B cell (primary cell): ENCODE measurements around the gene HES5. TPM values are rescaled to one million over a fixed set of nuclear protein-coding genes. Genes with fewer than 3 reads are reported as not detected.
A peak's percentile ranks its signal among the peaks of the same experiment; 100 is the strongest.

Source experiments
- ATAC-seq: fragments of 200-7000 bp; cut with Tn5 transposase; one replicate; pipeline ENCODE4 v1.10.0; 2021; ENCODE audit warnings: low read depth, mild to moderate bottlenecking, moderate number of reproducible peaks, moderate library complexity
- CTCF ChIA-PET: fragments of 350-600 bp; sonication (Branson Sonifier 250); formaldehyde crosslinking; loops from one replicate; lab custom pipeline; 2021; ENCODE audit warnings: antibody characterized with exemption, inconsistent platforms; lab: Charles Lee
- POLR2A ChIA-PET: fragments of 350-600 bp; sonication (Branson Sonifier 250); formaldehyde crosslinking; loops from one replicate; lab custom pipeline; 2021; ENCODE audit warnings: antibody characterized with exemption; lab: Charles Lee
- DNase-seq: peaks from one replicate; pipeline ENCODE4 v3.0.0; 2013
- H2AFZ ChIP-seq: 2 replicates; pipeline ENCODE4 v1.6.1; 2012; ENCODE audit warnings: mild to moderate bottlenecking, low read depth, low read length; ENCODE audit not compliant: insufficient read depth, poor library complexity, severe bottlenecking
- H3K27ac ChIP-seq, 2 donors: 1 replicate in 1 of 2; 2 replicates in 1 of 2; pipeline ENCODE4 v1.5.1; 2012 to 2013; ENCODE audit warnings: low read length in 2 of 2, mild to moderate bottlenecking in 2 of 2, moderate library complexity in 1 of 2
- H3K27me3 ChIP-seq, 4 experiments: fragments of 200-600 bp in 1 of 4; sonication (generic) in 1 of 4; replicated peaks in 1 of 4; 1 replicate in 2 of 4; 2 replicates in 2 of 4; pipeline versions ENCODE4 v1.6.1 to v1.7.0; 2013 to 2016; ENCODE audit warnings: low read length in 3 of 4, mild to moderate bottlenecking in 2 of 4, mixed read lengths in 1 of 4, moderate library complexity in 1 of 4; ENCODE audit not compliant: insufficient read depth in 4 of 4, control insufficient read depth in 3 of 4; ENCODE audit errors: control extremely low read depth in 1 of 4
- H3K36me3 ChIP-seq, 2 experiments: replicated peaks in 1 of 2; 1 replicate in 1 of 2; 2 replicates in 1 of 2; pipeline versions ENCODE4 v1.6.1 to v1.7.1; 2013; ENCODE audit warnings: low read length in 1 of 2; ENCODE audit not compliant: insufficient read depth in 2 of 2, control insufficient read depth in 1 of 2; ENCODE audit errors: control extremely low read depth in 1 of 2, extremely low read depth in 1 of 2
- H3K4me1 ChIP-seq, 2 donors: fragments of 200-600 bp in 1 of 2; sonication (generic) in 1 of 2; 1 replicate in 1 of 2; 2 replicates in 1 of 2; pipeline versions ENCODE4 v1.5.1 to v1.6.1; 2013 to 2017; ENCODE audit warnings: low read length in 2 of 2; ENCODE audit not compliant: control insufficient read depth in 2 of 2, insufficient read depth in 2 of 2
- H3K4me2 ChIP-seq: replicated peaks from 2 replicates; pipeline ENCODE3; 2012; ENCODE audit warnings: mild to moderate bottlenecking, low read depth, low read length; ENCODE audit not compliant: poor library complexity, severe bottlenecking
- H3K4me3 ChIP-seq, 5 experiments: fragments of 200-600 bp in 1 of 5; sonication (generic) in 1 of 5; 1 replicate in 3 of 5; 2 replicates in 2 of 5; pipeline versions ENCODE4 v1.5.1 to v1.7.0; 2011 to 2016; ENCODE audit warnings: low read length in 4 of 5, mild to moderate bottlenecking in 4 of 5, low read depth in 2 of 5, control low read depth in 1 of 5, moderate library complexity in 1 of 5; ENCODE audit not compliant: insufficient read depth in 1 of 5; ENCODE audit errors: control extremely low read depth in 1 of 5, extremely low read depth in 1 of 5
- H3K79me2 ChIP-seq: fragments of 200-600 bp; sonication (generic); one replicate; pipeline ENCODE4 v1.6.0; 2016; ENCODE audit warnings: low read length; ENCODE audit not compliant: control insufficient read depth, insufficient read depth
- H3K9ac ChIP-seq: fragments of 200-600 bp; sonication (generic); 2 replicates; pipeline ENCODE4 v1.6.1; 2017; ENCODE audit warnings: mild to moderate bottlenecking, low read length, moderate library complexity
- H3K9me3 ChIP-seq, 3 donors: one replicate each; pipeline versions ENCODE4 v1.6.1 to v1.7.1; 2013; ENCODE audit warnings: low read length in 2 of 3; ENCODE audit not compliant: control insufficient read depth in 2 of 3, insufficient read depth in 1 of 3; ENCODE audit errors: control extremely low read depth in 1 of 3
- H4K20me1 ChIP-seq: 2 replicates; pipeline ENCODE4 v1.6.0; 2012; ENCODE audit warnings: mild to moderate bottlenecking, low read length; ENCODE audit not compliant: insufficient read depth, control insufficient read depth, poor library complexity, severe bottlenecking
- H3K27ac Mint-ChIP-seq: one replicate; pipeline ENCODE4 v1.8.0; 2021; ENCODE audit warnings: mixed read lengths
- H3K27me3 Mint-ChIP-seq: one replicate; pipeline ENCODE4 v1.8.0; 2021; ENCODE audit warnings: mixed read lengths
- H3K4me1 Mint-ChIP-seq: one replicate; pipeline ENCODE4 v1.8.0; 2021; ENCODE audit warnings: mixed read lengths
- H3K4me3 Mint-ChIP-seq: one replicate; pipeline ENCODE4 v1.8.0; 2021; ENCODE audit warnings: mixed read lengths
- H3K9me3 Mint-ChIP-seq: one replicate; pipeline ENCODE4 v1.8.0; 2022; ENCODE audit warnings: mixed read lengths; ENCODE audit not compliant: insufficient read depth
- CTCF ChIP-seq: fragments of 200-600 bp; IDR thresholded peaks from one replicate; pipeline ENCODE4 v1.8.0; 2022; ENCODE audit warnings: antibody characterized with exemption, mild to moderate bottlenecking
- EZH2 ChIP-seq: IDR thresholded peaks from 2 replicates; pipeline ENCODE4 v1.6.1; 2012; ENCODE audit warnings: borderline replicate concordance, low read depth, mild to moderate bottlenecking, moderate library complexity, low read length; ENCODE audit not compliant: insufficient read depth, poor library complexity, severe bottlenecking
- WGBS: methylation state at CpG from one replicate; pipeline ENCODE4 v1.1.5; 2013; ENCODE audit warnings: missing lambda C conversion rate; ENCODE audit not compliant: insufficient coverage; 5-methylcytosine and 5-hydroxymethylcytosine counted together
- intact Hi-C: fragments of 100-400 bp; cut with micrococcal nuclease; formaldehyde crosslinking; loops from one replicate; pipeline ENCODE4 v1.10.0; 2022
- polyA plus RNA-seq: library from polyadenylated mRNA; depleted of rRNA; stranded (reverse); fragments of >200 nt; gene quantifications from 2 replicates; pipeline ENCODE4 v1.2.3, GENCODE V29; 2012
- total RNA-seq, 2 donors: library from RNA; stranded (reverse); fragments of 120-200 nt in 1 of 2; gene quantifications; 1 replicate in 1 of 2; 2 replicates in 1 of 2; pipeline versions ENCODE4 v1.2.3 to v1.2.4, GENCODE V29; 2013 to 2022

HES5 gene
- total and polyA plus RNA-seq, 2 donors (not counting 1 experiment from before 2014, with no cell fraction given): not detected

GRCh38 chr1:2523191-2523890 lies 6.7 kb downstream of the HES5 start:
- H3K9me3 Mint-ChIP-seq: no peaks in the 10 kb centered on the region
- WGBS: 86% methylated on average over 21 of the region's 32 CpGs
- TF ChIP-seq CTCF (no peak), EZH2 (no peak)
- no peak overlapping the region for H2AFZ ChIP-seq
- H3K4me1 Mint-ChIP-seq: peaks cover 30% of the 10 kb centered on the region
- H3K4me3 Mint-ChIP-seq: peak overlapping the region; percentile 16
- no peak for ATAC-seq
- H3K4me3 ChIP-seq: no peak overlapping the region
- H3K36me3 ChIP-seq: peaks cover 0 to 30% of the 10 kb centered on the region in 2 experiments
- CTCF ChIA-PET: interaction anchor here (1.0 kb wide), 1 partner anchor 24 kb away, joined by 3 read pairs; no protein-coding TSS in a partner anchor
- H3K27me3 ChIP-seq: peaks cover 0 to 7% (median 0%) of the 10 kb centered on the region in 4 experiments
- peaks cover 75% of the 10 kb centered on the region for H4K20me1 ChIP-seq
- no peaks in the 10 kb centered on the region for H3K27me3 Mint-ChIP-seq
- no peaks in the 10 kb centered on the region for H3K9me3 ChIP-seq
- intact Hi-C loops: no loop called here
- DNase-seq: no peak
- H3K4me1 ChIP-seq: peaks cover 24 to 31% of the 10 kb centered on the region in 2 donors
- no peak overlapping the region for H3K27ac ChIP-seq
- H3K4me2 ChIP-seq: no peak overlapping the region
- POLR2A ChIA-PET: no interaction called here
- H3K79me2 ChIP-seq: peaks cover 67% of the 10 kb centered on the region
- H3K27ac Mint-ChIP-seq: no peak overlapping the region
- H3K9ac ChIP-seq: no peak overlapping the region

- intact Hi-C loops: no loop called here
These were observed 7.8 kb downstream of the HES5 start for GRCh38 chr1:2522230-2522629.

More at GRCh38 chr1:2522230-2522629, 7.8 kb downstream of the HES5 start:
- Histone ChIP-seq H3K9me3 (no peaks in the 10 kb centered on the region), H3K79me2 (peaks cover 72% of the 10 kb centered on the region), H2AFZ (no peak overlapping the region), H3K9ac (no peak overlapping the region), H3K36me3 (peaks cover 0 to 41% of the 10 kb centered on the region in 2 experiments), H3K27me3 (no peaks in the 10 kb centered on the region), H3K4me3 (no peak overlapping the region), H3K27ac (no peak overlapping the region), H3K4me1 (peaks cover 24 to 29% of the 10 kb centered on the region in 2 donors), H4K20me1 (peaks cover 86% of the 10 kb centered on the region), H3K4me2 (no peak overlapping the region)
- CTCF ChIA-PET: no interaction called here
- Mint-ChIP-seq H3K27me3 (no peaks in the 10 kb centered on the region), H3K4me3 (no peak overlapping the region), H3K27ac (no peak overlapping the region), H3K4me1 (peaks cover 28% of the 10 kb centered on the region), H3K9me3 (no peaks in the 10 kb centered on the region)
- no peak for TF ChIP-seq EZH2
- no peak for TF ChIP-seq CTCF
- DNase-seq: no peak
- POLR2A ChIA-PET: no interaction called here
- no peak for ATAC-seq
- 95% methylated on average over 5 of the region's 7 CpGs for WGBS
